ENCODE results near the gene FGFR2.

The FGFR2 gene

DNA sequence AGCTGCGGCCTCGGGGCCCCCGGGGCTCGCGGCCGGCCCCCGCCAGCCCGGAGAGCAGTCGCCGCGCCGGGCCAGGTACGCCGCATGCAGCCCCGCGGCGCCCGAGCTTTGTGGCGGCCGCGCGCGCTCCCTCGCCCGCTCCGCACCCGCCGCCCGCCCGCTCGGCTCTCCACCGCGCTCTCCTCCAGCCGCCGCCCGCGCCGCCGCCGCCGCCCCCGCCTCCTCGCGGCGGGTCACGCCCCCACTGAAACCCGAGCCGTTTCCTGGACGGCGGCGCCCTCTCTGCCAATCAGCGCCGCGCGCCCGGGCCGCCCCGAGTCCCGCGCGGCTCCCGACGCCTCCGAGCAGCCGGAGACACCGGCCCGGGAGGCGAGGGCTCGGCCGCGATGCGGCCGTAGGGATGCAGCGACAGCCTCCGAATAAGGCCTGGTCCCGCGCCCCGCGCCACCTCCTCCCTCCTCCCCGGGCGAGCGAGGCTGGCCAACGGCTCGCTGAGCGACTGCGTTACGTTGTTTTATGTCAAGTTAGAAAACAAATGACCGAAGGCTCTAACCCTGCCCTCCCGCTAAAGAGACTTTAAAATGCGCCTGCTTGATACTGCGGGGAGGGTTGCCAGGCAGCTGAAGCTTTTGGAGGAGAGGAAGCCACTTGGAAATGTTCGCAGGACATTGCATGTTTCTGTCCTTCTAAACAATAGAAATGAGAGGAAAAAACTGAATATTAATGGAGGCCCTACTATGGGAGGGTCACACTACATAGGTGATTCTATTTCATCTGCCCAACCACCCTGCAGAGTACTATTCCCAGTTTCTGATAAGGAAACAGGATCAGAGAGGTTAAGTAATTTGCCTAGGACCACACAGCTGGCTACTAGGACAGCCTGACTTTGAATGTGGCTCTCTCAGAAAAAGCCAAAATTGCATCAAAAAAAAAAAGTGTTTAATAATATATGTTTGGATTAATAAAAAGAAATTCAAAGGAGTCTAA is at the start of gene FGFR2:
TSS of gene FGFR2 (minus strand) at position 182 of the 987 bp plus-strand sequence. CDS start 4,627 bp downstream, outside the sequence.
- peaks cover 0 to 5% of the 10 kb centered on the region in 2 experiments for H3K4me1 ChIP-seq (ENCODE audit: control insufficient read depth in 1 of 2, insufficient read depth in 1 of 2, low read depth in 1 of 2, low read length in 1 of 2)
- no peaks in the 10 kb centered on the region for H3K9me3 ChIP-seq
- TF ChIP-seq CTCF (IDR thresholded peaks at IDR 0.05): no peak
- H3K4me3 ChIP-seq (ENCODE audit: low read depth in 1 of 2, low read length in 1 of 2): no peak within 1 kb of the TSS
- peaks cover 96% of the 10 kb centered on the region for H3K27me3 ChIP-seq
- no peak within 1 kb of the TSS for H3K27ac ChIP-seq
- H3K36me3 ChIP-seq: no peaks in the 10 kb centered on the region

GRCh38 chr10:121647401-121647800 is 49.2 kb upstream of the FGFR2 start:
- Histone ChIP-seq H3K27me3 (peaks cover 8% of the 10 kb centered on the region), H3K4me1 (ENCODE audit: control insufficient read depth in 1 of 2, insufficient read depth in 1 of 2, low read depth in 1 of 2, low read length in 1 of 2) (no peaks in the 10 kb centered on the region), H3K27ac (no peak overlapping the region), H3K9me3 (no peaks in the 10 kb centered on the region), H3K36me3 (no peaks in the 10 kb centered on the region), H3K4me3 (ENCODE audit: low read depth in 1 of 2, low read length in 1 of 2) (no peak overlapping the region)
- no peak for TF ChIP-seq CTCF (IDR thresholded peaks at IDR 0.05)

DNA sequence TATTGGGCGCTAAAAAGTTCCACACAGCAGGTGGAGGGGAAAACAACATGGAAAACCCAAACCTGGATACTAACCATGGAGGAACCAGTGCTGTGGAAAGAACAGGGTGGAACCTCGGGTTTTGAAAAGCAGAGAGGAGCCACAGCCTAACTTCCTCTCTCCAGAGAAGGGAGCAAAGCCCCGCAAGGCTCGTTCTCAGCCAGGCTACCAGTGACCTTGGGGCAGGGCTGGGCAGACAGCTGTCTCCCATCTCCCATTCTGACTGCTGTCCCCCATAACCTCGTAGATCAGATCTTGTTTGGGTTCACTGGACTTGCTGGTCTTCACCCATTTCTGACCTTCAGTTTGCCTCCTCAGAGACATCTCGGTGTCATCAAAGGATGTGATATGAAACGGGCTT is 47.5 kb upstream of the FGFR2 start:
- TF ChIP-seq CTCF (IDR thresholded peaks at IDR 0.05): no peak
- peaks cover 8% of the 10 kb centered on the region for H3K27me3 ChIP-seq

GRCh38 chr10:121644501-121644900 is 46.3 kb upstream of the FGFR2 start:
- H3K4me1 ChIP-seq (ENCODE audit: control insufficient read depth in 1 of 2, insufficient read depth in 1 of 2, low read depth in 1 of 2, low read length in 1 of 2): no peaks in the 10 kb centered on the region
- no peak overlapping the region for H3K4me3 ChIP-seq (ENCODE audit: low read depth in 1 of 2, low read length in 1 of 2)
- no peaks in the 10 kb centered on the region for H3K36me3 ChIP-seq
- peaks cover 8% of the 10 kb centered on the region for H3K27me3 ChIP-seq
- no peak for TF ChIP-seq CTCF (IDR thresholded peaks at IDR 0.05)
- no peak overlapping the region for H3K27ac ChIP-seq
- no peaks in the 10 kb centered on the region for H3K9me3 ChIP-seq

More for the DNA sequence above, 47.5 kb upstream of the FGFR2 start:
- no peaks in the 10 kb centered on the region for H3K36me3 ChIP-seq
- no peak overlapping the region for H3K4me3 ChIP-seq (ENCODE audit: low read depth in 1 of 2, low read length in 1 of 2)
- no peaks in the 10 kb centered on the region for H3K9me3 ChIP-seq
- H3K27ac ChIP-seq: no peak overlapping the region
- no peaks in the 10 kb centered on the region for H3K4me1 ChIP-seq (ENCODE audit: control insufficient read depth in 1 of 2, insufficient read depth in 1 of 2, low read depth in 1 of 2, low read length in 1 of 2)

DNA sequence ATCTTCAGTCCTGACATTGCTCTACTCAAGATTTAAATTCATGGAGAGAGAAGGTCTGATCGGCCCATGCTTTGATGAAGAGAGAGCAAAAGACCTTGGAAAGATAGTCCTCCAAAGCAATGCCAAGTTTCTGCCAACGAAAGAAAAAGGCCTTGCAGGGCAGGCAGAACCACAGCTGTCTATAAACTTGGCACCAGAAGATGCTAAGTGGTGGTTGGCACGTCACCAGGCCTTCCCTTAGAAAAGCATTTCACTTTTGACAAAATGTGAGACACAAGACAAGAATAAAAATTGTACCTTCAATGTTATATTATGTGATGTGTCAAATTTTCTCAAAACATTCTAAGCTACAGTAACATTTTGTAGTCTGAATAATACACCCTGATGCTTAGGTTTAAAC is 42.0 kb upstream of the FGFR2 start:
- Histone ChIP-seq H3K36me3 (no peaks in the 10 kb centered on the region), H3K4me1 (ENCODE audit: control insufficient read depth in 1 of 2, insufficient read depth in 1 of 2, low read depth in 1 of 2, low read length in 1 of 2) (no peaks in the 10 kb centered on the region), H3K9me3 (no peaks in the 10 kb centered on the region), H3K27me3 (no peaks in the 10 kb centered on the region), H3K27ac (no peak overlapping the region), H3K4me3 (ENCODE audit: low read depth in 1 of 2, low read length in 1 of 2) (no peak overlapping the region)
- TF ChIP-seq CTCF (IDR thresholded peaks at IDR 0.05): no peak

All from neutrophil (primary cell).